Activated CD4-positive, alpha-beta memory T cell treated with anti-CD3 and anti-CD28 coated beads, Interleukin-2, amount 10 ng/mL, durations not matched to agents 7 days and 5 days (primary cell): ENCODE results near the gene RTN4. TPM values are rescaled to one million over a fixed set of nuclear protein-coding genes. Genes with fewer than 3 reads are reported as not detected.

Experiments used
- CTCF ChIA-PET: fragments of 350-600 bp; sonication (Branson Sonifier 250); formaldehyde crosslinking; loops from one replicate; lab custom pipeline; 2021; ENCODE audit warnings: antibody characterized with exemption, inconsistent platforms; lab: Charles Lee
- POLR2A ChIA-PET: fragments of 350-600 bp; sonication (Branson Sonifier 250); formaldehyde crosslinking; loops from one replicate; lab custom pipeline; 2021; ENCODE audit warnings: antibody characterized with exemption; lab: Charles Lee
- DNase-seq: peaks from one replicate; pipeline ENCODE4 v3.0.0-alpha.2; 2020
- H3K27ac Mint-ChIP-seq: one replicate; pipeline ENCODE4 v1.8.0; 2021; ENCODE audit warnings: mild to moderate bottlenecking, mixed read lengths
- H3K27me3 Mint-ChIP-seq: one replicate; pipeline ENCODE4 v1.8.0; 2021; ENCODE audit warnings: mixed read lengths
- H3K36me3 Mint-ChIP-seq: one replicate; pipeline ENCODE4 v1.8.0; 2021; ENCODE audit warnings: low read depth, mixed read lengths
- H3K4me1 Mint-ChIP-seq: one replicate; pipeline ENCODE4 v1.8.0; 2021; ENCODE audit warnings: mixed read lengths
- H3K4me3 Mint-ChIP-seq: one replicate; pipeline ENCODE4 v1.8.0; 2021; ENCODE audit warnings: mild to moderate bottlenecking, mixed read lengths
- H3K9me3 Mint-ChIP-seq: one replicate; pipeline ENCODE4 v1.8.0; 2021; ENCODE audit warnings: mixed read lengths
- total RNA-seq, 2 experiments: library from RNA; stranded (reverse); gene quantifications; one replicate each; pipeline ENCODE4 v1.2.3, GENCODE V29; 2021

Gene RTN4
- total RNA-seq, 2 experiments from 2014 or later = 90.1 to 92.4 TPM

DNA sequence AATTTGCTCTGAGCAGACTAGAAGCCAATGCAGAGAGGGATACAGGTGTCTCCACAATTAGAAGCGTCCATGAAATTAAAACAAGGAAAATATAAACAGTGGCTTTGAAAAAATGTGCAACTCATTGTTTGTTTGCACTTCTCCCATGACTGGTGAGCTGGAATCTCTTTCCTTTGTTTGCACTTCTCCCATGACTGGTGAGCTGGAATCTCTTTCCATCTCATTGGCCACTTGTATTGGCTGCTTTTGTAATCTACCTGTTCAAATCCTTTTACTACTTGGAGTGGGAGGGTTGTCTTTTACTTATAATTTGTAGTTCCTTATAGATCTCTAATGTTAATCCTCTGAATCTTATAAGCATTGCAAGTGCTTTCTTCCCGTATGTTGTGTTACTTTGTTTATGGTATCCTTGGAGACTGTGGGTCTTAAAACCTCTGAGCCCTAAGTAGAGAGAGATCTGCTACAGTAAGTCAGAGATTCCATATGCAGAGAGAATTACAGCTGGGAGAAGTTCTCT lies 94.1 kb downstream of the RTN4 start:
- Mint-ChIP-seq H3K27me3 (no peaks in the 10 kb centered on the region), H3K9me3 (no peaks in the 10 kb centered on the region), H3K36me3 (no peaks in the 10 kb centered on the region), H3K27ac (no peak overlapping the region), H3K4me1 (peaks cover 9% of the 10 kb centered on the region), H3K4me3 (no peak overlapping the region)
- CTCF ChIA-PET = no interaction called here
- POLR2A ChIA-PET = interaction anchor here (1.7 kb wide), 1 partner anchor 95 kb away, joined by 4 read pairs; no protein-coding TSS in a partner anchor
- DNase-seq = no peak

DNA sequence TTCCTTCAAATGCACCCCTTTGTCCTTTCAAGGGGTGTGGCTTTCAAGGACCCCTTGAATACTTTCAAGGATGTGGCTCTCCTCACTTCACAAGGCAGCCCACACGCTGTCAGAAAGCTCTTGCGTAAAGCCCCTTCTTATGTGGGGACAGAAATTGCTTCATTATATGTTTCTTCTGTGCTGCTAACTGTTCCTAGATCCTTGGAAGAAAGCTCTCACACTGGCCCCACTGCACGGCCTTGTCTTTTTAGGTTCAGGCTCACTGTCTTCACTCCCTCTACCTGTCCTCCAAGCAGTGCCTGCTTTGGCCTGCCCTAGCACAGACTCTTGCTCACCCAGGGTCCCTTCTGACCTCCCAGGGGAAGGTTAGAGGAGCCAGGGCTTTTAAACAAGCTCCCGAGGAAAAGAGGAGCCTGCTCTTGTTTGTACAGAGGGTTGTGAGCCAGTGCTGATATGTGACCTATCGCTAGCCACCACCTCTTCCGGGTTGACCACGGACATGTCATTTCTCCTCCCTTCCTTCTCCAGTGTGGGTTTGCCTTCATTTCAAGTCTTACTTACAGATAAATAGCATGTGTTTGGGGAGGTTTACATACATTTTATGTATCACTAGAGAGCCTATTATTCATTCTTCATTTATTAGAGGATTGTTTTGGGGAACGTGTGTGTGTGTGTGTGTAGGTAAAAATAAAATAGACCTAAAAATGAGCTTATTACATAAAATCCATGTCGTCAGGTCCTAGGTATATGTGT lies 94.7 kb downstream of the RTN4 start:
- H3K4me3 Mint-ChIP-seq = no peak overlapping the region
- ChIA-PET CTCF (no interaction called here), POLR2A (interaction anchor here (1.7 kb wide), 1 partner anchor 95 kb away, joined by 4 read pairs; no protein-coding TSS in a partner anchor)
- H3K36me3 Mint-ChIP-seq = no peaks in the 10 kb centered on the region
- H3K27ac Mint-ChIP-seq = no peak overlapping the region
- peaks cover 9% of the 10 kb centered on the region for H3K4me1 Mint-ChIP-seq
- H3K27me3 Mint-ChIP-seq = no peaks in the 10 kb centered on the region
- no peaks in the 10 kb centered on the region for H3K9me3 Mint-ChIP-seq
- DNase-seq = no peak

DNA sequence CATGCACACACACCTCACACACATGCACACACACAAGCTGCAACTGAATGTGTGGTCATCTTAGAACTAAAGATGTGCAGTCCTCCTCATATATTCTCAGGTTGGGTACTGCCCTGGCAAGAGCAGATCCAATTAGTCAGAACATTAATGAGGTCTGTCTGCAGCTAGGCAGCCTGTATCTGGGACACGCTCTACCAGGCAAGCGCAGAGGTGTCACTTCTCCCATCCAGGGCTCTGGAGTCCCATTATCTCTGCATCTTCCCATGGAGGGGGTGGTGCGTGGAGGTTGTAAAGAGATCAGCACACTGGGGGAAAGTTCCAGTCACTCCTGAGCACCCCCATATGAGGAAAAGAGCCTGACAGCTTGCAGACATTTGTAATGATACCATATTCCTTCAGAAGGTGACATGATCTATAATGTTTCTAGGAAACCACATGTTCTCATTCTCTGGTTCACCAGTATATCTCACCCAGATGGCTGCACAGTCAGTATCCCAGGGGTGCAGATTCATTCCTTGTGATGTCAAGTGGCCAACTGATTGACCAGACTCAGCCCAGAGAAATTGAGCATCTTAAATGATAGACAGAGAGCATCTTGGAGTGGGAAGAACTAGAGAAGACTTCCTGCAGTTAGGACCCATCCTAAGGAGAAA lies 95.4 kb downstream of the RTN4 start:
- no peak overlapping the region for H3K4me3 Mint-ChIP-seq
- H3K36me3 Mint-ChIP-seq = no peaks in the 10 kb centered on the region
- no peak overlapping the region for H3K27ac Mint-ChIP-seq
- peaks cover 9% of the 10 kb centered on the region for H3K4me1 Mint-ChIP-seq
- POLR2A ChIA-PET = no interaction called here
- H3K9me3 Mint-ChIP-seq = no peaks in the 10 kb centered on the region
- DNase-seq = no peak
- H3K27me3 Mint-ChIP-seq = no peaks in the 10 kb centered on the region
- CTCF ChIA-PET = no interaction called here

DNA sequence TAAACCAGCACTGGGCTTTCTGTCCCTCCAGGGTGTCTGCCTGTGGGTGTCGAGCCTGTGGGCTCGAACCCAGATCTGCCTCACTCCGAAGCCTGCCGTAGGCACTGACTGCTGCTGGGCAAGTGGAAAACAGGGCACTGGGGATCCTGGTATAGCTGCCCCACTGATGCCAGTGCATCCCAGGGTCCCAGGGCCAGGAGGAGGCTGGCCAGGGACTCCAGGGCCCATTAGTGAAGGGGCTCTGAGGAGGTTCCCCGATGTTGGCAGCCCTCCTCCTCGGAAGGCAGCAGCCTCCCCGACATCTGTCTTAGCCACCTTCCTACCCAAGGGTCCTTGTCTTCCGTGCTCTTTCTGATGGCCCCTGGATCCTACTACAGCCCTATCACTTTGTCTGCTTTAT lies 96.1 kb downstream of the RTN4 start:
- no peak overlapping the region for H3K4me3 Mint-ChIP-seq
- H3K27me3 Mint-ChIP-seq = no peaks in the 10 kb centered on the region
- peaks cover 9% of the 10 kb centered on the region for H3K4me1 Mint-ChIP-seq
- no peak overlapping the region for H3K27ac Mint-ChIP-seq
- ChIA-PET POLR2A (no interaction called here), CTCF (no interaction called here)
- H3K36me3 Mint-ChIP-seq = no peaks in the 10 kb centered on the region
- H3K9me3 Mint-ChIP-seq = no peaks in the 10 kb centered on the region
- DNase-seq = no peak

DNA sequence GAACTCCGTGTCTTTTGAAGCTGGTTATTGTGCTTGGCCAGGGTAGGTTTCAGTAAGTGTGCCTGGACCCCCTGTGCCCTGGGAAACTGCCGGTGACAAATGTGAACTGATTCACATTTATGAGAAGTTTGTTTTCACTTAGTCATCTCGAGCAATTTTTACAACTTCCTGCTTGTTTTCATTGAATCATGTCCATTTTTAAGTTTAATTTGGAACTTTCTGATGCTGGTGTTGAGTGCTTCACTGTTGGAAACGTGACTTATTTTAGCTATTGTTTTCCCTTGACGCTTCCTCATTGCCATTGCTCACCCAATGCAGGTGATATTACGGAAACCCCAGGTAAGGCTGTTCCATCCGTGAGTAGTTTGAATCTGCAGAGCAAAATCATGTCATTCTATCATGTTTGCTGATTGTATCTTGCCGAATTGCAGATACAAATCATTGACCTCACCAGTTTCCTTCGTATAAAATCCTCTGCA lies 97.2 kb downstream of the RTN4 start:
- no peaks in the 10 kb centered on the region for H3K9me3 Mint-ChIP-seq

DNA sequence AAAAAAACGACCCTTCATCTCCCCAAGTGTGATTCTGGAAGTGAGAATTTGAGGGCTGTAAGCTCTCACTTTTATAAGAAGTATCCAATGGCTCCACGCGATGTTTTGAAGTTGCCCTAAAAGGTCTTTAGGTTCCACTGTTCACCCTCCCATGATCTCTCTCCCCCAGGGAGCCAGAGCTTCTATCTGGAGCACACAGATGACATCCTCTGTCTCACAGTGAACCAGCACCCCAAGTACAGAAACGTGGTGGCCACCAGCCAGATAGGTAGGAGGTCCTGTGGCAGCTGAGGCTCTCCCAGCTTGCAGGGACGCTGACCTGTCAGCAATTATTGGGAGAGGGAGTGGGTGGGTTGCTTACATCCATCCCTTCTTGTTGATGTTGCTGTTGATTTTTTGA lies 97.8 kb downstream of the RTN4 start:
- POLR2A ChIA-PET = no interaction called here
- Mint-ChIP-seq H3K9me3 (no peaks in the 10 kb centered on the region), H3K27ac (no peak overlapping the region), H3K27me3 (no peaks in the 10 kb centered on the region), H3K4me3 (no peak overlapping the region), H3K4me1 (peaks cover 9% of the 10 kb centered on the region), H3K36me3 (no peaks in the 10 kb centered on the region)
- no peak for DNase-seq
- CTCF ChIA-PET = no interaction called here

More for the DNA sequence above, 97.2 kb downstream of the RTN4 start:
- H3K36me3 Mint-ChIP-seq = no peaks in the 10 kb centered on the region
- no peak overlapping the region for H3K4me3 Mint-ChIP-seq
- H3K27ac Mint-ChIP-seq = no peak overlapping the region
- DNase-seq = no peak
- ChIA-PET POLR2A (no interaction called here), CTCF (no interaction called here)
- H3K27me3 Mint-ChIP-seq = no peaks in the 10 kb centered on the region
- H3K4me1 Mint-ChIP-seq = peaks cover 9% of the 10 kb centered on the region

DNA sequence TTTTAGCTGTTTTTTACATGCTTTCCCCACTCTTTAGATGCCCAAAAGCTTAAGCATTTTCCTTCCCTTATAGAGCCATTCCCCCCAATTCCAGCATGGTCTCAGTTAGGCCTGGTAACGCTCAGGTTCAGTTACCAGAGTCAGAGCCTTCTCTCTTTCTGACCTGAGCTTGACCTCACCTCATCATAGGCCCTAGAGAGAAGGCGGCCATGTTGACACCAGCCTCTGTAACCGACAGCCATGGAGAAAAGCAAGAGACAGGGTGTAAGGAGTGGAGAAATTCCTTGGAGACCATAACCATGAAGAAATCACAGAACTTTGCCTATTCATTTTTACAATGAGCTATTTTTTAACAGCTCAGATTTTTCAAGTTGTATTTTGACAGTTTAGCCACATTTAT lies 99.4 kb downstream of the RTN4 start:
- Mint-ChIP-seq H3K4me3 (no peak overlapping the region), H3K36me3 (no peaks in the 10 kb centered on the region), H3K27ac (no peak overlapping the region), H3K27me3 (no peaks in the 10 kb centered on the region), H3K4me1 (peaks cover 8% of the 10 kb centered on the region), H3K9me3 (no peaks in the 10 kb centered on the region)
- CTCF ChIA-PET = no interaction called here
- DNase-seq = no peak
- POLR2A ChIA-PET = interaction anchor here (1.2 kb wide), 1 partner anchor 99 kb away, joined by 3 read pairs; the partner anchor contains the start of gene RTN4

DNA sequence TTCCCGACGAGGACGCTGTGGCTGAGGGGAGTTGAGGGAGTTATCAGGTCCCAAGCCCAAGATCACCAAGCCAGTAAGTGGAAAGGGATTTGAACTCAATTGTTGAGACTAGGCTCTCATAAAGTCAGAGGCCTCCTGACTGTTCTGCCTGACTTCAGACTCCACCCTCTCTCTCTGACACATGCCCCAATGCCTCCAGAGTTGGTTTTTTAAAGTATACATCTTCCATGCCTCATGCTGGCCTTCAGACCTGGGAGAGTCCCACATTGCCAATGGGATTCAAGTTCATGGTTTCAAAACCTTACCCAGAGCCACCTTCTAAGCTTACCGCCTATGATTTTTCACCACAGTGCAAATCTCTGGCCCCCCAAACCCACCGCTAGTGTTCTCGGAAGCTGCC lies 100.8 kb downstream of the RTN4 start:
- H3K9me3 Mint-ChIP-seq = no peaks in the 10 kb centered on the region
- no peak for DNase-seq
- no peak overlapping the region for H3K27ac Mint-ChIP-seq
- H3K27me3 Mint-ChIP-seq = no peaks in the 10 kb centered on the region
- POLR2A ChIA-PET = no interaction called here
- H3K4me1 Mint-ChIP-seq = peaks cover 10% of the 10 kb centered on the region
- CTCF ChIA-PET = no interaction called here
- H3K36me3 Mint-ChIP-seq = no peaks in the 10 kb centered on the region
- H3K4me3 Mint-ChIP-seq = no peak overlapping the region

DNA sequence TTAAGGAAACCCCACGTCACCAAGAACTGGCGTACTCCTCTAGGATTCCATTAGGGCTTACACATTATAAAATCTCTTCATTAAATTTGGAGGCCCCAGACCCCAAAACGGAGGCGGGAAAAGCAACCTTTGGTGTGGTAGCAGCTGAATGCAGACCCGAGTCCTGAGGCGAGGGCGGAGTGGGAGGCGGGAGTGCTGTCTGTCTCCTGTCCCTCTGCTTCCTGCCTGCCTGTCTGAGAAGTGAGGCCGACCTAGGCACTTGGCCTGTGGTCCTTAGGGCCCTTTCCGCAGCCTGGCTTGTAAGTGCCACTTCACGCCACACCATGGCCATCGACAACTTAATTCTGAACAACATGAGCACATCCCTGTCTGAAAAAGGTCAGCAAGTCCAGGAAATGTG lies 102.1 kb downstream of the RTN4 start:
- DNase-seq = no peak
- ChIA-PET POLR2A (no interaction called here), CTCF (no interaction called here)
- Mint-ChIP-seq H3K9me3 (no peaks in the 10 kb centered on the region), H3K4me3 (no peak overlapping the region), H3K4me1 (peaks cover 8% of the 10 kb centered on the region), H3K36me3 (no peaks in the 10 kb centered on the region), H3K27ac (no peak overlapping the region), H3K27me3 (no peaks in the 10 kb centered on the region)

DNA sequence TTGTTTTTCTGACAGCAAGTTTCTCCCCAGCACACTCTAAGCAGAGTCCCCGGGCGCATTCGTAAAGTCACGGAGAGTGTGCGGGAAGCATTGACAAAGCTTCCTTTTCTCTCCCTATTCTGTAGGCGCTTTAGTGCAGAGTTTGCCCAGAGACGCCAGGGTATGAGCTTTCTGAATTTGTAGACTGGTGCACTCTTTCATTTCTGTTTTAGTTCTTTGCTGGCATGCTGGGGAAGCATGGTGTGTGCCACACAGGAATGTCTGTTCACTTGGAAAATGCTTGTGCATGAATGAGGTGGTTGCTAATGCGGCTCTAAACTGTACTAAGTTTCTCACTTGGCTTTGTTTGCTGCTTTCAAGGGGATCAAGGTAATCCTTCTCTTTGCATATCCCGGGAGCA lies 102.6 kb downstream of the RTN4 start:
- POLR2A ChIA-PET = no interaction called here
- H3K36me3 Mint-ChIP-seq = no peaks in the 10 kb centered on the region
- H3K9me3 Mint-ChIP-seq = no peaks in the 10 kb centered on the region
- H3K27ac Mint-ChIP-seq = no peak overlapping the region
- peaks cover 4% of the 10 kb centered on the region for H3K4me1 Mint-ChIP-seq
- H3K4me3 Mint-ChIP-seq = no peak overlapping the region
- CTCF ChIA-PET = no interaction called here
- no peaks in the 10 kb centered on the region for H3K27me3 Mint-ChIP-seq
- DNase-seq = no peak

DNA sequence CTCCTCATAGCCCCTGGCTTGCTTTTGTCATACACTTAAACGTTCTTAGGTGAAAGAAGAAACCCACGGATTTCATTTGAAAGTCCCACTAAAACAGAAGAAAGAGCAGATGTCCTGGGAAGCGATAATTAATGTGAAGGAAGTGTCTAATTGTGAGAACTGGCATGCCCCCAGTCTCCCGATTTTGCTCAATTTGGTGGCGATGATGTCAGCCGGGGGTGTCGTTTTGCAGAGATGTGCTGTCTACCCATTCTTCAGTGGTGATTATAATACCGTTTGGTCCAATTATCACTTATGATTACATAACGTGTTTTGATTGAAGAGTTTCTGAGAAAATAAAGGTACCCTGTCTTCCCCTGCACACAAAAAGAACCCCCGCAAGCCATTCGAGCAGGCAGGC lies 103.1 kb downstream of the RTN4 start:
- Mint-ChIP-seq H3K4me3 (no peak overlapping the region), H3K27ac (no peak overlapping the region), H3K9me3 (no peaks in the 10 kb centered on the region), H3K27me3 (no peaks in the 10 kb centered on the region), H3K36me3 (no peaks in the 10 kb centered on the region), H3K4me1 (peaks cover 4% of the 10 kb centered on the region)
- ChIA-PET POLR2A (no interaction called here), CTCF (no interaction called here)
- DNase-seq = no peak

DNA sequence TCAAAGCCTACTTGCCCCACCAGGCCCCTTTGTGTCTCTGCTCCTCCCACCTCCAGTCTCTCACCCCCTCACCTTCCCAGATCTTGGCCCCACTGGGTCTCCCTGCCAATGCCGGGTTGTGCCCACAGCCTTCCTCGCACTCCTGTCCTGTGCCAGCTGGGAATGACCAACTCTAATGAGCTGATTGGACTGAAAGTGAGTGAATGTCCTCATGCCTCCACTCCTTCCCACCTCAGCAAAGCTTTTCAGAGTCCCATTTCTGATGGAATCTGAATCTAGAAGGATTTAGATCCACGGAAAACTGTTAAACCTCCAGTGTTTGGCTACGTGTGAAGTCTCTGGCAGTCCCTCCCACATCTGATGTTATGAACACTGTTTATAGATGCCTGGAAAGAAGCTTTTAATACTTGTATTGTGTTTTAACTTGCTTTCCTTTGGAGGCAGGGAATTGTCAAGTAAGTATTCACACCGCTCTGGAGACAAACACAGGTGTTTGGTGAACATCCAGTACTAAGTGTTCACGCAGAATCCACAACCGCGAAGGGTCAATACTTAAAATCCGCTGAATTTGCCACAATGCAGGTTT lies 103.9 kb downstream of the RTN4 start:
- no peak for DNase-seq
- Mint-ChIP-seq H3K4me3 (no peak overlapping the region), H3K27me3 (no peaks in the 10 kb centered on the region), H3K27ac (no peak overlapping the region), H3K36me3 (no peaks in the 10 kb centered on the region), H3K9me3 (no peaks in the 10 kb centered on the region), H3K4me1 (peaks cover 4% of the 10 kb centered on the region)
- ChIA-PET CTCF (interaction anchor here (0.7 kb wide), 1 partner anchor 95 kb away, joined by 3 read pairs; no protein-coding TSS in a partner anchor), POLR2A (no interaction called here)
